Brain microvascular endothelial cell (primary cell): ENCODE results near the gene PCDHA9.
"Not testable (repeated sequence)": the region's sequence is repeated elsewhere in the genome, so short reads cannot be mapped to it uniquely, and the experiment has no call there.

Experiments
- DNase-seq: peaks from one replicate; pipeline ENCODE4 v3.0.0-alpha.2; 2020
- H3K27ac ChIP-seq: fragments of 250-450 bp; sonication (Bioruptor Pico); 2 replicates; pipeline ENCODE4 v1.5.1; 2020; ENCODE audit warnings: mild to moderate bottlenecking, moderate library complexity
- H3K27me3 ChIP-seq: fragments of 250-450 bp; sonication (Bioruptor Pico); replicated peaks from 2 replicates; pipeline ENCODE4 v1.5.1; 2020; ENCODE audit warnings: mild to moderate bottlenecking
- H3K36me3 ChIP-seq: fragments of 250-450 bp; sonication (Bioruptor Pico); replicated peaks from 2 replicates; pipeline ENCODE4 v1.5.1; 2020; ENCODE audit warnings: mild to moderate bottlenecking
- H3K4me3 ChIP-seq: 2 replicates; pipeline ENCODE4 v1.5.1; 2011; ENCODE audit warnings: low read depth, mild to moderate bottlenecking, control low read depth, low read length, moderate library complexity
- CTCF ChIP-seq: IDR thresholded peaks from 2 replicates; pipeline ENCODE4 v1.5.1; 2011; ENCODE audit warnings: low read depth, mild to moderate bottlenecking, moderate library complexity, low read length, control low read depth, inconsistent platforms; ENCODE audit errors: missing control alignments
- in situ Hi-C: cut with HindIII; loops from 2 replicates; pipeline ENCODE4 v1.10.0; 2017; ENCODE audit warnings: low sequenced_read_pairs, low pct_ligation_motif_present

Gene PCDHA9

GRCh38 chr5:140823475-140823874, 24.7 kb upstream of the PCDHA9 start:
- no peak for TF ChIP-seq CTCF
- no peaks in the 10 kb centered on the region for H3K36me3 ChIP-seq
- H3K4me3 ChIP-seq, result no peak overlapping the region
- no peak for DNase-seq
- in situ Hi-C loops, result no loop called here
- no peak overlapping the region for H3K27ac ChIP-seq
- no peaks in the 10 kb centered on the region for H3K27me3 ChIP-seq

GRCh38 chr5:140827704-140828361, 20.3 kb upstream of the PCDHA9 start, which contains the start of gene PCDHA6:
Gene PCDHA6 (plus strand): TSS chr5:140827960. CDS start chr5:140828092, 132 bp downstream.
- H3K27me3 ChIP-seq, result no peaks in the 10 kb centered on the region
- no peak for DNase-seq
- in situ Hi-C loops, result no loop called here
- no peak for TF ChIP-seq CTCF
- H3K4me3 ChIP-seq, result no peak within 1 kb of the TSS
- no peak within 1 kb of the TSS for H3K27ac ChIP-seq
- H3K36me3 ChIP-seq, result no peaks in the 10 kb centered on the region

- Histone ChIP-seq H3K27ac (no peak overlapping the region), H3K4me3 (no peak overlapping the region), H3K36me3 (no peaks in the 10 kb centered on the region), H3K27me3 (no peaks in the 10 kb centered on the region)
- in situ Hi-C loops, result no loop called here
- DNase-seq, result no peak
- no peak for TF ChIP-seq CTCF
Measured at GRCh38 chr5:140828362-140828737, 19.8 kb upstream of the PCDHA9 start.

GRCh38 chr5:140829511-140830501, 18.4 kb upstream of the PCDHA9 start:
- H3K4me3 ChIP-seq, H3K36me3 ChIP-seq, H3K27me3 ChIP-seq, DNase-seq, in situ Hi-C loops, H3K27ac ChIP-seq: not testable (repeated sequence)

- Histone ChIP-seq H3K4me3 (no peak within 1 kb of the TSS), H3K27ac (no peak within 1 kb of the TSS), H3K36me3 (no peaks in the 10 kb centered on the region), H3K27me3 (no peaks in the 10 kb centered on the region)
- in situ Hi-C loops, result no loop called here
- DNase-seq, result no peak
- TF ChIP-seq CTCF, result no peak
Measured at GRCh38 chr5:140833993-140834392, 14.2 kb upstream of the PCDHA9 start, which contains the start of gene PCDHA7. Gene PCDHA7 (plus strand): TSS chr5:140834269. CDS start chr5:140834384, 115 bp downstream.

- H3K27me3 ChIP-seq, H3K27ac ChIP-seq, H3K36me3 ChIP-seq, H3K4me3 ChIP-seq, in situ Hi-C loops, DNase-seq: not testable (repeated sequence)
Measured at GRCh38 chr5:140834439-140835008, 13.7 kb upstream of the PCDHA9 start.
